ENCODE results near the gene OPN4.

- TF ChIP-seq CTCF (IDR thresholded peaks at IDR 0.05) (no peak), POLR2A (IDR thresholded peaks at IDR 0.05) (no peak)
Measured at GRCh38 chr10:86689146-86689545, 34.8 kb downstream of the OPN4 start.

Measured in testis (tissue), 2 donors.